HG03066 (cell line): ENCODE results near the gene KIAA1217.
"Not testable (repeated sequence)": the region's sequence is repeated elsewhere in the genome, so short reads cannot be mapped to it uniquely, and the experiment has no call there.

Source experiments
- ATAC-seq: cut with Tn5 transposase; IDR thresholded peaks from one replicate; pipeline ENCODE4 v1.9.1; 2021; ENCODE audit warnings: low read depth; ENCODE audit not compliant: unreplicated experiment

The KIAA1217 gene

GRCh38 chr10:24333736-24334135, 124.8 kb downstream of the KIAA1217 start:
- no peak for ATAC-seq

- no peak for ATAC-seq
Measured at GRCh38 chr10:24334279-24334939, 125.5 kb downstream of the KIAA1217 start.

GRCh38 chr10:24337723-24338122, 128.8 kb downstream of the KIAA1217 start:
- not testable (repeated sequence) for ATAC-seq

- no peak for ATAC-seq
Measured at GRCh38 chr10:24339387-24339786, 130.4 kb downstream of the KIAA1217 start.

GRCh38 chr10:24340446-24340845, 131.5 kb downstream of the KIAA1217 start:
- ATAC-seq, result no peak

- no peak for ATAC-seq
Measured at GRCh38 chr10:24340883-24341282, 131.9 kb downstream of the KIAA1217 start.

GRCh38 chr10:24341371-24341770, 132.4 kb downstream of the KIAA1217 start:
- no peak for ATAC-seq

GRCh38 chr10:24341897-24342296, 133.0 kb downstream of the KIAA1217 start:
- ATAC-seq, result no peak

GRCh38 chr10:24343686-24344085, 134.7 kb downstream of the KIAA1217 start:
- no peak for ATAC-seq

GRCh38 chr10:24344279-24344678, 135.3 kb downstream of the KIAA1217 start:
- no peak for ATAC-seq

- no peak for ATAC-seq
Measured at GRCh38 chr10:24344695-24345463, 135.9 kb downstream of the KIAA1217 start.

- no peak for ATAC-seq
Measured at GRCh38 chr10:24346877-24347519, 138.1 kb downstream of the KIAA1217 start.

GRCh38 chr10:24349379-24350001, 140.6 kb downstream of the KIAA1217 start:
- ATAC-seq, result no peak

GRCh38 chr10:24350070-24350921, 141.4 kb downstream of the KIAA1217 start:
- no peak for ATAC-seq

- ATAC-seq, result not testable (repeated sequence)
Measured at GRCh38 chr10:24350922-24351225, 141.9 kb downstream of the KIAA1217 start.

GRCh38 chr10:24351961-24352360, 143.0 kb downstream of the KIAA1217 start:
- no peak for ATAC-seq

GRCh38 chr10:24352399-24352798, 143.5 kb downstream of the KIAA1217 start:
- ATAC-seq, result no peak

- ATAC-seq, result no peak
Measured at GRCh38 chr10:24353319-24353718, 144.4 kb downstream of the KIAA1217 start.

- no peak for ATAC-seq
Measured at GRCh38 chr10:24355056-24355688, 146.2 kb downstream of the KIAA1217 start.
